COLO668 (cell line): ENCODE results near the gene SHISAL2A.
"Not testable (repeated sequence)": the region's sequence is repeated elsewhere in the genome, so short reads cannot be mapped to it uniquely, and the experiment has no call there.

Source experiments
- DNase-seq: peaks from one replicate; lab custom pipeline; 2025; ENCODE audit not compliant: unreplicated experiment; lab: John Stamatoyannopoulos, UW

Gene SHISAL2A

DNA sequence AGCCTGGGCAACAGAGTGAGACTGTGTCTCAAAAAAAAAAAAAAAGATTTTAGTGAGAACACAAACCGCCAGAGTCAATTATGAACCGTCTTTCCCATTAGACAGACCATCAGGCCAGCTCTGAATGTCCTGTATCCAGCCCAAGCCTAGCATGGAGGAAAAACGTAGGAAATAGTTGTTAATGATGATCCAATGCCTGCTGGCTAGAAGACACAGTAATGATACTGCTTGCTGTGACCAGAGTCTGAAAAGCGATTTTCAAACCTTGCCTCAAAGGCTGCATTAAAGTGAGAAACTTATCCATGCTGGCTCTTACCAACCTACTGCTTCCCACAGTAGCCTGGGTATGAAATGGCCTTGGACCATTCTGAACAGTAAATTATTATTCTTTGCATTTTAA, 48.2 kb downstream of the SHISAL2A start:
- DNase-seq: no peak

DNA sequence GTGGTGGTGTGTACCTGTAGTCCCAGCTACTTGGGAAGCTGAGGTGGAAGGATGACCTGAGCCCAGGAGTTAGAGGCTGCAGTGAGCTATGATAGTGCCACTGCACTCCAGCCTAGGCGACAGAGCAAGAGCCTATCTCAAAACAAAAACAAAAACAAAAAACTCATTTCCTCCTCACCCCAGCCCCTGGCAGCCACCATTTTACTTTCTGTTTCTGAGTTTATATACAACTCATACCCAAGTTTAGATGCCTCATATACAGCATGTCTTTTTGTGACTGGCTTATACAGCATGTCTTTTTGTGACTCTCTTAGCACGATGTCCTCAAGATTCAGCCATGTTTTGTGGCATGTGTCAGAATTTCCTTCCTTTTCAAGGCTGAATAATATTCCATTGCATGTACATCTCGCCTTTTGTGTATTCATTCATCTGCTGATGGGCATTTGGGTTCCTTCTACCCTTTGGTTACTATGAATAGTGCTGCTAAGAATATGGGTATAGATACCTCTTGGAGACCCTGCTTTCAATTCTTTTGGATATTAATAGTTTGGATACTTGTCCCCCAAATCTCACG, 50.5 kb downstream of the SHISAL2A start:
- no peak for DNase-seq

DNA sequence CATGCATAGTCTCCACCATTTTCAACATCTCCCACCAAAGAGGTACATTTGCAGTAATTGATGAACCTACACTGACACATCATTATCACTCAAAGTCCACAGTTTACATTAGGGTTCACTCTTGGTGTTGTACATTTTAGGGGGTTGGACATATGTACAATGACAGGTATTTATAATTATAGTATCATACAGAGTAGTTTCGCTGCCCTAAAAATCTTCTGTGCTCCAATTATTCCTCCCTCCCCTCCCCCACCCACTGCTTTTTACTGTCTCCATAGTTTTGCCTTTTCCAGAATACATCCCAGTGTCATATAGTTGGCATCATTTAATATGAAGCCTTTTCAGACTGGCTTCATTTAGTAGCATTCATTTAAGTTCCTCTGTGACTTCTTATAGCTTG, 51.6 kb downstream of the SHISAL2A start:
- no peak for DNase-seq

DNA sequence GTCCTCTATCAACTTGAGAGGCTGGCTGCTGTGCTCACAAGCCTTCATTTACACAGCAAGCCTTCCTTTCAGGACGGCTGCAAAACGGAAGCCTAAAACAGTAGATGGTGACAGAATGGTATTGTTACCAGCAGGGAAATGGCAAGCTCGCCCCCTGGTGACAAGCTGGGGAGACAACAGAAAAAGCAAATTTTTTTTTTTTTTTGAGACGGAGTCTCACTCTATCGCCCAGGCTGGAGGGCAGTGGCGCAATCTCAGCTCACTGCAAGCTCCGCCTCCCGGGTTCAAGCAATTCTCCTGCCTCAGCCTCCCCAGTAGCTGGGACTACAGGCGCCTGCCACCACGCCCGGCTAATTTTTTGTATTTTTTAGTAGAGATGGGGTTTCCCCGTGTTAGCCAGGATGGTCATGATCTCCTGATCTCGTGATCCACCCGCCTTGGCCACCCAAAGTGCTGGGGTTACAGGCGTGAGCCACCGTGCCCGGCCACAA, 53.3 kb downstream of the SHISAL2A start:
- peak; percentile 56 for DNase-seq

DNA sequence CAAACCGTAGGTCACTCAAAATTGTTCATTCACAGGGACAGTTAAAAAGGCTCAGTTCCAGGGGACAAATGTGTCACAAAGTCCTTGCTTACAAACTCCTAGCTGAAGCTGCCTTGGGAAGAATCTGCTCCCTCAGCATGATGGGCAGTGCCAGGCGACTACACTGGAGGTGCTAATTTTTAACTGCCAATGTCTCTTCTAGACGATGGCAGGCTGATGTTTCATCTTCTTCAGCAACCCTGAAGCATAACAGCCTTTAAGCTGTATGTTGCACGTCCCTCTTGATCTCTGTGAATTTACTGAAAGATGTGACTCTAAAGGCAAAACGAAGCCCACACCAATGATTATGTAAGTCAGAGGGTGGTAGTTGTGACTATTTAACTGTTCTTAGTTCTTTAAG, 53.9 kb downstream of the SHISAL2A start:
- no peak for DNase-seq

DNA sequence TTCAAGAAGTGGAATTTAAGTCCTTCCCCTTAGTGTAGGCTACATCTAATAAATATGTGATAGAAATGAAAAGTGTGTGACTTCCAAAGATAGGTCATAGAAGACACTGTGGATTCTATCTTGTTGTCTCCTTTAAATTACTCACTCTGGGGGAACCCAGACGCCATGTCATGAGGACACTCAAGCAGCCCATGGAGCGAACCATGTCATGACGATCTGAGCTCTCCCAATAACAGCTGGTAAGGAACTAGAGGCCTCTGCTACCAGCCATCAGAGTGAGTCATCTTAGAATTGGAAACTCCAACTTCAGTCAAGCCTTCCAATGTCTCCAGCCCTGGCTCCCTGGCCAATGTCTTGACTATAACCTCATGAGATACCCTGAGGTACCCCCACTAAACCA, 58.9 kb downstream of the SHISAL2A start:
- no peak for DNase-seq

DNA sequence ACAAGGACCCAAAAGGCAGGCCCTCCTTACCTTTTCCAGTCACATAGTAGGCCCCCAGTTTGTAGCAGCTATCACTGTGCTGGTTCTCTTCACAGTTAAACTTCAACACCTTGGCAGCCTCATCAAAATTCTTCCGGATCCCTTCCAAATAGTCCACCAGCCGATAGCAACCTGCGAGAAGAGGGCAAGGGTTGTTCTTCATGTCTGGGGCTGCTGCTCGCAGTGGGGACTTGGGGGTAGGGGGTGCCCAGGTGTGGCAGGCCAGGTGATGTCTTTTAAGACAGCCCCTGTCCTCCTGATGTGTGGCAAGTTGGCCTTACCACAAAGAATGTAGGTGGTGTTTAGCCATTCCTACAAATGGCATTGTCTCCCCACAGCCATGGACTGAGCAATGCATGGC, 59.7 kb downstream of the SHISAL2A start:
- DNase-seq: no peak

DNA sequence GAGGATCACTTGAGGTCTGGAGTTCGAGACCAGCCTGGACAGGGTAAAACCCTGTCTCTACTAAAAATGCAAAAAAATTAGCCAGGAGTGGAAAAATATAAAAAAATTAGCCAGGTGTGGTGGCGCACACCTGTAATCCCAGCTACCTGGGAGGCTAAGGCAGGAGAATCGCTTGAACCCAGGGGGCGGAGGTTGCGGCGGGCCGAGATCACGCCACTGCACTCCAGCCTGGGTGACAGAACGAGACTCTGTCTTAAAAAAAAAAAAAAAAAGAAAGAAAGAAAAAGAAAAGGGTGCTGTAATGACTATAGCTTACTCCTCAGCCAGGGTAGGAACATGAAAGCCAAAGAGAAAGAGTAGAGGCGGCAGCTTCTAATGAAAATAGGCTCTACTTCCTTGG, 60.4 kb downstream of the SHISAL2A start:
- DNase-seq: not testable (repeated sequence)

DNA sequence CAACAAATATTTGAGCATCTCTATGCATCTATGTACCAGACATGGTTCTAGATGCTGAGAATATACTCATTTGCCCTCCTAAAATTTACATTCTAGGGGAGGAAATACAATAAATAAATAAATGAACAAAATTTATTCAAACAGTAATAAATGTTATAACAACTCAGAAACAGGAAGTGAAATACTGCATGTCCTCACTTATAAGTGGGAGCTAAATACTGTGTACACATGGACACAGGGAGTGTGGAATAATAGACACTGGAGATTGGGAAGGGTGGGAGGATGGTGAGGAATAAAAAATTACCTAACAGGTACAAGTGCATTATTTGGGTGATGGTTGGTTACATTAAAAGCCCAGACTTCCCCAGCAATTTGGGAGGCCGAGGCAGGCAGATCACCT, 60.9 kb downstream of the SHISAL2A start:
- no peak for DNase-seq

DNA sequence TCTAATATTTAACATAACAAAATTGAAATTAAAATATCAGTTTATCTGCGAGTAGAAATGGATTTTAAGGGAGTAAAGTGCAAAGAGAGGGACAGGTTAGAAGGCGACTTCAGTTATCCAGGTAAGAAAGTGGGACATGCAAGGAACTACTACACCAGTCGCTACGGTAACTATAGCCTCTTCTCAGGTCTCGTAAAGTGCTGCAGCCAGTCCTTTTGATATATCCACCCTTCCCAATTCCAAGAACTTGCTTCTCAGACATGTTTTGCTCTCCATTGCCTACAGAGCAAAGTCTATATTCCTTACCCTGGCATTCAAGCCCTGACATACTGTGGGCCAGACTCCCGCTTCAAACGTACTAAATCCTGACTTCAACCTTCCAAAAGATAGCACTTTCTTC, 62.7 kb downstream of the SHISAL2A start:
- no peak for DNase-seq

DNA sequence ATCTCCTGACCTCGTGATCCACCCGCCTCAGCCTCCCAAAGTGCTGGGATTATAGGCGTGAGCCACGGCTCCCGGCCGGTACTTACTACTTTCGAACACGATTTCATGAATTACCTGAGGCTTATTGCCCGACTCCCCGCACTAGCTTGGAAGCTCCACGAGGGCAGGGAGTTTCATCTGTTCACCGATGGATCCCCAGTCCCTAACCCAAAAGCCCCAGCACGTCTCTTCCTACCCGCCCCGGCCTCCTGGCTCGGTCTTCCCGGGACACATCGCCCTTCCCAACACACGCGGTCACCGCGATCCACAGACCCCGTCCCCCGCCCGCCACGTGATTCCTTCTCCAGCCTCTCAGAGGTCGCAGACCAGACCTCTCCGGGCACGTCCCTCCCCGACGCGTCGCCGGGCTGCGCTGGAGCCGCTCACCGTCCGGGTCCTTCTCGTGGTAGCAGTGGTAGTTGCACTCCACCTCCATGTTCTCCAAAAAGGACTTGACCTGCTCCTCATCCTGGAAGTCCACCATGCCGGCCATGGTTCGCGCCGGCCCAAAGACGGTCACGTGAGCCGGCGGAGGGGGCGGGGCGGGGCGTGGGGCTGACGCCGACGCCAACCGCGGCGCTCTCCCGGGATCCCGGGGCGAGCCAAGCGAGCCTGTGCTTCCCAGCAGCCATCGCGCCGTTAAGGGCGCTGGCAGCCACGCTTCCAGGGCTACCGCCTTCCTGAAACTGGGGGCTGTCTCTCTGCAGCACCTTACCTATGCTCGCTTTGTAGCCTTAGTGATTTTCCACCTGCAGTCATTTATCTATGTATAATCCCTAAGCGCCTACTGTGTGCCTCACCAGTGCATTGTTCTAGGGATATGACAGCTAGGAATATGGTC, 65.1 kb downstream of the SHISAL2A start, which contains the start of gene COA7:
Gene COA7, minus strand, starts transcription at position 553 of the 880 bp plus-strand sequence. Its CDS starts 21 bp downstream, at position 532.
- DNase-seq: peak; percentile 99

DNA sequence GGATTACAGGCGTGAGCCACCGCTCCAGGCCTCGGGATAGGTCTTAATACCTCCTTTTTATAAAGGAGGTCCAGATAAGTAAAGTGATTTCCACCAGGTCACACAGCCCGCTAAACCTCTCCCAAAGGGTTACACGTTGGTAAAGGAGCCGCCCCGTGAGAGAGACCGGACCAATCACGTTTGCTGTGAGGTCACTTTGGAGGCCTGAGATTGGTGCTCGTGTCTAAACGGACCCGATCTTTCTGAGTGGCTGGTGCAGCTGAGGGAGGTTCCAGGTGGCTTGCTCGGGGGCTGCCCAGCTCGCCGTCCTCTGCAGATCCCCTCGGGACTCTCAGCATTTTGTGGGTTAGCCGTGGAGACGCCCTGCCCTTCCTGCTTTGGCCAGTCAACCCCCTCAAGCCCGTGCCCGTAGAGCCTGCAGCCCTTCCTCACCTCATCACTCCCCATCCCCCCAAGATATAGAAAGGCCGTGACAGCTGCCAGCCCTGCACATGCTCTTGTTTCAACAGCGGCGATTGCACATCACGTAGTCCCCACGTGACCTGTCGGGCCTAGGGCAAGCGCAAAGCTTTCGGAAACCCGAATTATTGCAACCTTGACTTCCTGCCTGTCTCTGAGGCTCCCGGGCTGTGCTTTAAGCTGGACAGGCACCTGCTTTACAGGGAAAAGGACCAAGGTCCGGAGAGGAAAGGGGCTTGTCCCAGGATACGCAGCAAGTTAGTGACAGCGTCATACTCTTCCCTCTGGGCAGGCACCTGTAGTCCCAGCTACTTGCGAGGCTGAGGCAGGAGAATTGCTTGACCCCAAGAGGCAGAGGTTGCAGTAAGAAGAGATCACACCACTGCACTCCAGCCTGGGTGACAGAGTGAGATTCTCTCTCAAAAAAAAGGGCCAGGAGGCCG, 70.2 kb downstream of the SHISAL2A start:
- DNase-seq: peak; percentile 93

DNA sequence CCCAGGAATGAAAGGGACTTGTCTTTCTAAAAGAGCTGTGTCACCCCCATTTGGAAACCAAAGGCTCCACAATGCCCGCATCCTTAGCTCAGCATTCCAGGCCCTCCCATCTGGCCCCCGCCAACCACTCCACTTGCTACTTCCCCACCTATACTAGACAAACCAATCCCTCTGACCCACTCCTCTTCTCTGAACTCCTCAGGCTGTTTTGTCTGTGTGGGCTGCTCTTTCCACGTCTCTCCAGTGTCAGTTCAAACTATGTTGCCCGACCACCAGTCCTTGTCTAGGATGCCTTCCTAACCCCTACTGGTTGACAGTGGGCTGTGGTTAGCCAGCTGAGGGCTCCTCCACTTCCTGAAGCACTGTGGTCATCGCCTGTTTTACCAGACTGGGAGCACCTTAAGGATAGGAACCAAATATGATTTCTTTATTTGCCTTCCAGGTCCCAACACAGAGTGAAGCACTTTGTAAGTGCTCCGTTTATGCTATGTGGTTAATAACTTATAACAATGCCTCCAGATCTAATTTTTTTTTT, 73.2 kb downstream of the SHISAL2A start:
- DNase-seq: no peak
